Measurements from ENCODE around the gene DMRT2.

DNA sequence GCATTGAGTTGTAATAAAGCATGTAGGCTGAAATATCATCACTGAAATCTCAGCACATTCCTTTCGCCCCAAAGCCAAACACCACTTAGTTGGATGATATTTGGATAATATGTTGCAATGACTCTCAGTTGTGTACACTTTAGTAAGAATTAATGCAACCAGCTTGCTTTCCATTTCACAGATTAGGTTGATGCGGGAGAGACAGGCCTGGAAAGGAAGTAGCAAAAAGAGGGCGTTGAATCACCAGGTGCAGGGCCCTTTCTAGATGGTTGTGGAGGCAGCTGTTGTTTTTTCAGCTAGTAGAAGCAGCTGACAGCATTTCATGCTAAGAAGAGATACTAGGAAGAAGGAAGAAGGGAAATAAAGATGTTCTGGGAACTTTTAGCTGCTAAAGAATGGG lies 42.8 kb upstream of the DMRT2 start:
- TF ChIP-seq, protein P1, sequence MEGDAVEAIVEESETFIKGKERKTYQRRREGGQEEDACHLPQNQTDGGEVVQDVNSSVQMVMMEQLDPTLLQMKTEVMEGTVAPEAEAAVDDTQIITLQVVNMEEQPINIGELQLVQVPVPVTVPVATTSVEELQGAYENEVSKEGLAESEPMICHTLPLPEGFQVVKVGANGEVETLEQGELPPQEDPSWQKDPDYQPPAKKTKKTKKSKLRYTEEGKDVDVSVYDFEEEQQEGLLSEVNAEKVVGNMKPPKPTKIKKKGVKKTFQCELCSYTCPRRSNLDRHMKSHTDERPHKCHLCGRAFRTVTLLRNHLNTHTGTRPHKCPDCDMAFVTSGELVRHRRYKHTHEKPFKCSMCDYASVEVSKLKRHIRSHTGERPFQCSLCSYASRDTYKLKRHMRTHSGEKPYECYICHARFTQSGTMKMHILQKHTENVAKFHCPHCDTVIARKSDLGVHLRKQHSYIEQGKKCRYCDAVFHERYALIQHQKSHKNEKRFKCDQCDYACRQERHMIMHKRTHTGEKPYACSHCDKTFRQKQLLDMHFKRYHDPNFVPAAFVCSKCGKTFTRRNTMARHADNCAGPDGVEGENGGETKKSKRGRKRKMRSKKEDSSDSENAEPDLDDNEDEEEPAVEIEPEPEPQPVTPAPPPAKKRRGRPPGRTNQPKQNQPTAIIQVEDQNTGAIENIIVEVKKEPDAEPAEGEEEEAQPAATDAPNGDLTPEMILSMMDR (conservative IDR thresholded peaks at IDR 0.05; ENCODE audit: low read depth, low read length) = no peak
- no peak for TF ChIP-seq EZH2 (IDR thresholded peaks at IDR 0.05; ENCODE audit: low read length, unreplicated experiment)

Data from PC-3 (cell line).